Measurements from ENCODE around the gene BTBD10.
A peak's percentile ranks its signal among the peaks of the same experiment; 100 is the strongest.

The BTBD10 gene

DNA sequence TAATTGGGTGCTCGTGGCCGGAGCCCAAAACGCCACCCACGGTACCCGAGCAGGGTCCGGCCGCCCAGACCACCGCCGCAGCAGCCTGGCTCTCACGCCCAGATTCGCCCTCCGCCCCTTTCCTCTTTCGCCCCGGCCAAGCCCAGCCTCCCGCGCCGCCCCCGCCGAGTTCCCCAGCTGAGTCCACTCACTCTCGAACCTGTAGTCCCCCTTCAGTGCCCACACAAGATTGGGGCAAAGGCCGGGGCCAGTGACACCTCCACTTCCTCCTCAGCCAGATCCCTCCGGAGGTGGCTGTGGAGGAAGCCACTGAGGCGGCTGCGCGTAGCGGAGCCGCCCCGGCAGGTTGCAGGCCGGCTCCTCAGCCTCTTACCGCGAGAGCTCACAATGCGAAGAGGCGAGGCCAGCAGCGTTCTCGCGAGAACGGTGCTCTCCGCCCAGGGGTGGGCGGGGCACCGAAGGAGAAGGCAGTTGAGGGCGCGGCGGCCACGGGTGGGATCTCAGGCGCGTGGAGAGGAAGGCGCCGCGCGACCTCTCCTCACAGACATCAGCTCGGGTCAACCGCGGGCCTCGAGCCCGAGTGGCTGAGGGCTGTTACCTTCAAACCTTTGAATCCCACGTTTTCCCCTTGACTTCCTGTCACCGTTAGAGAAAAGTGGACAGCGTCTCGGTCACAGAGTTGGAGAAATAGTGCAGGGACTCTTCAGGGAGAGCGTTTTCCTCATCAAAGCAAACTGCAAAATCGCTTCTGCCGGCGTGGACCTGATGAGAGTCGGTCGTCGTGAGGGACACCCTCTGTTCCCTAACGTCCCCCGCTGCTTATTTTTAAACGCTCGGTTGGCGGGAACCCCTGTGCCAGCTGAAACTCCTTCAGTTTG is at the start of gene BTBD10:
TSS of gene BTBD10 (minus strand) at position 322 of the 878 bp plus-strand sequence. CDS start 18,098 bp downstream, outside the sequence.
- DNase-seq (ENCODE audit: low read depth) = peak; percentile 88

DNA sequence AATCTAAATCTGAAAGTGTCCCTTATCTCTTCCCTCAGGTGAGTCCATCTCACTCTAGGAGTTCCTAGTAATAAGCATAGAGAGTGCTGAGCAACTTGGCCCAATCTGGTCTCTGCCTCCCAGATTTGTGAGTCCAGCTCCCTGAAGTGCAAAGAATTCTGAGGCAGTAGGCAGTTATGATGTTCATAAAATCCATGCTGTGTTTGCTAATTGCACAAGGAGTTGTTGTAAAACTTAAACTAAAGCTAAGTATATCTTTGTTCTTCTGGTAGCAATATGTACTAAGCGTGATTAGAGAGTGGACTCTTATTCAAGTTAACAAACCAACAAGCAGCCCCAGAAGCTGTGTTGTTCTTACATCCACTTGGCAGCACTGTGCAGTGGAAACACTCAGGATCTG is 40.4 kb upstream of the BTBD10 start:
- DNase-seq (ENCODE audit: low read depth) = no peak

DNA sequence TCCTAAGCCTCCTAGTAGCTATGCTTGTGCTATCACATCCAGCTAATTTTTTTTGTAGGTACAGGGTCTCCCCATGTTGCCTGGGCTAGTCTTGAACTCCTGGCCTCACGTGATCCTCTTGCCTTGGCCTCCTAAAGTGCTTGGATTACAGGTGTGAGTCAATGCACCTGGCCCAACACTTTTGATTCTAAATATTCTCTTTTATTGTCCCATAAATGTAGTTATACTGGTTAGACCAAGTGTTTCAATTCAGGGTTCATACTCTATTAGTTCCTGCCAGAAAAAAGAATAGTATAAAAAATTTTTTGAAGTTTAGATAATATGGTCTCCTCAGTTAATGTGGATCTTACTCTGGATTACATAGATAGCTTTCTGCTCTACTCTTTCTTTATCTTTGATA is 39.5 kb upstream of the BTBD10 start:
- DNase-seq (ENCODE audit: low read depth) = no peak

DNA sequence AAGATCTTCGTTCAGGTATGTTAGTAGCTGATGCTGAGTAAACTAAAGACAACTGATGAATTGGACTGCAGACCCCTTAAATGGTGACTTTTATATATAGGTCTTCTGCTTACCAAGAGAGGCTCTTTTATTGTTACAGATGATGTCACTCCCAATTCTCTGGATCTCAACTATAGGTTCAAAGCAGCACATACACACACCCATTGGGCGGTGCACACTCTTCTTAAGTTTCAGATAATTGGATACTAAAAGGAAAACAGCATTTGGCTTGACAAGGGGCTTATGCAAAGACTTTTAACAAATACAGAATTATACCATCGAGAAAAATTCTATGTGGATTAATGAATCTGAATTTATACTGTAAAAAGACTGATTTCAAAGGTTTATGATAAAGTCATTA is 32.9 kb upstream of the BTBD10 start, which contains the start of gene PTH:
TSS of gene PTH (minus strand) at position 69 of the 400 bp plus-strand sequence. CDS start 3,142 bp downstream, outside the sequence.
- no peak for DNase-seq (ENCODE audit: low read depth)

DNA sequence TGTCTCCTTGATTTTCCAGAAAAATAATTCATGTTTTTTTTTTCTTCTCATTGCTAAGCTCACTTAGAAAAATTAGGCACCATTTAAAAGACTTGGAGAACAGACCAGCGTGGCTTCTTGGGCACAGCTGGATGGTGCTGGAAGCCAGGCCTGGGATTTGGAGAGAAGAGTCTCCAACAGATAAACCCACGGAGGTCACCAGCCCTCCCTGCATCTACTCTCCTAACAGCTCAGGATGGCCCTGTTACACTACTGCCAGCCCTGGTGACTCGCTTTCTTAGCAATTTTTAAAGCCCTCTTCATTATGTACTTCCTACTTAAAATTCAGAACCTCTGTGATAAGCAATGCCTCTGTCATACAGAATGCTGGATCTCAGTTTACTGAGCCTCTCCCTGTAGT is 31.0 kb upstream of the BTBD10 start:
- DNase-seq (ENCODE audit: low read depth) = no peak

DNA sequence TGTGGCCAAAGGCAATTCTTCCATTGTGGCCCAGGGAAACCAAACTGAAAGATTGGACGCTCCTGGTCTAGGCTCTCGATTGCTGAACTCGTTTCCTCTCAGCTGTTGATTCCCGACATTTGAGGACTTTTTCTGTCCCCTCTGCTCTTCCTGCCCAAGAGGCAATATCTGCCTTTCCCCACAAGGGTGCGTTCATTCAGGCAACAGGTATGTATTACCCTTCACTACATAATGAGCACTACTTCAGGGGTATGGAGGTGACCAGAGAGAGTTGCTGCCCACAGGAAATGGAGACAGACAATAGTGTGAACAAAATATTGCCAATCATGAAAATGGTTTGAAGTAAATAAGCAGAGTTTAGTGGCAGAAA is 24.6 kb upstream of the BTBD10 start:
- no peak for DNase-seq (ENCODE audit: low read depth)

DNA sequence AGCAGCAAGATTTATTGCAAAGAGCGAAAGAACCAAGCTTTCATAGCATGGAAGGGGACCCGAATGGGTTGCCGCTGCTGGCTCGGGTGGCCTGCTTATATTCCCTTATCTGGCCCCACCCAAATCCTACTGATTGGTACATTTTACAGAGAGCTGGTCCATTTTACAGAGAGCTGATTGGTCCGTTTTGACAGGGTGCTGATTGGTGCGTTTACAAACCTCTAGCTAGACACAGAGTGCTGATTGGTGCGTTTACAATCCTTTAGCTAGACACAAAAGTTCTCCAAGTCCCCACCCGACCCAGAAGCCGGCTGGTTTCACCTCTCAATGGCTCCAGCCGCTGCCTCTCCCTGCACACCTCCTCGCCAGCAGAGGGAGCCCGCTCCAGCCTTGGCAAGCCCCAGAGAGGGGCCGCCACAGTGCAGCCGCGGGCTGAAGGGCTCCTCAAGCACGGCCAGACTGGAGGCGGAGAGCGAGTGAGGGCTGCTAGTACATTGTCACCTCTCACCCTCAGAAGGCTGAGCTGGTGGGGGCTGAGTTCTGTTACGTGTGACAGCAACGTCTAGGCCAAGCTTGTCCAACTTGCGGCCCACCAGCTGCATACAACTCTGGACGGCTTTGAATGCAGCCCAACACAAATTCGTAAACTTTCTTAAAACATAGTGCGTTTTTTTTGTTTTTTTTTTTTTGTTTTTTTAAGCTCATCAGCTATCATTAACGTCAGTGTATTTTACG is 24.1 kb upstream of the BTBD10 start:
- DNase-seq (ENCODE audit: low read depth) = peak; percentile 49

DNA sequence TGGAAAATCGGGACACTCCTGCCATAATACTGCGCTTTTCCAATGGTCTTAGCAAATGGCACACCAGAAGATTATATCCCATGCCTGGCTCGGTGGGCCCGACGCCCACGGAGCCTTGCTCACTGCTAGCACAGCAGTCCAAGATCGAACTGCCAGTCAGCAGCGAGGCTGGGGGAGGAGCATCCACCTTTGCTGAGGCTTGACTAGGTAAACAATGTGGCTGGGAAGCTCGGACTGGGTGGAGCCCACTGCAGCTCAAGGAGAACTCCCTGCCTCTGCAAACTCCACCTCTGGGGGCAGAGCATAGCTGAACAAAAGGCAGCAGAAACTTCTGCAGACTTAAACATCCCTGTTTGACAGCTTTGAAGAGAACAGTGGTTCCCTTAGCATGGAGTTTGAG is 17.2 kb upstream of the BTBD10 start:
- DNase-seq (ENCODE audit: low read depth) = no peak

DNA sequence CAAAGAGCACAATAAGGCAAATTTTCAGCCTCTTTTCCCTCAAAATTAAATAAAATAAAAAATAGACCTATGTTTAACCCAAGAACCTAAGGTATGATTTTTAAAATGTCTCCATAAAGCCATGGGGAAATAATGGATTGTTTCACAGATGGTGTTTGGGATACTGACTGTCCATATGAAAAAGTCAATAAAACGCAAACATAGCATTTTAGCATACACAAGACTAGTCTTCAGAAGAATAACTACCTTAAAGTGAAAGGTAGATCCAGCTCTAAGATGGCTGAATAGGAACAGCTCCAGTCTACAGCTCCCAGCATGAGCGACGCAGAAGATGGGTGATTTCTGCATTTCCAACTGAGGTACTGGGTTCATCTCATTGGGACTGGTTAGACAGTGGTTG is 16.7 kb upstream of the BTBD10 start:
- no peak for DNase-seq (ENCODE audit: low read depth)

DNA sequence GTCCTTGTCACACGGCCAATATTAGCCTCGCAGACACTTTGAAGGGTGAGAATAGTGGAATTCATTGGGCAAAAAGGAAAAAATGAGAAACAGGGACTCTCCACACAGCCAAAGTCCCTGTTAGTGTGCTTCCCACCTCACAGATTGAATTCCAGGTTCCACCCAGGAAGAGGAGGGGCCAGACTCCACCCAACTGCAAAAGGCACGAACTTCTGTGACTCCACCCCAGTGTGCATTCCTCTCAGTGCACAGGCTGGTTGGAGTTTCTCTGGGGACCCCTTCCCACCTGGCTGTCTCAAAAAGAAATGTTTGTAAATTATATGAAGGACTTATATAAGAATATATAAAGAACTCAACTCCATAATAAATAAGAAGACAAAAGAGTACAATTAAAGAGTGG is 12.1 kb upstream of the BTBD10 start:
- DNase-seq (ENCODE audit: low read depth) = no peak

DNA sequence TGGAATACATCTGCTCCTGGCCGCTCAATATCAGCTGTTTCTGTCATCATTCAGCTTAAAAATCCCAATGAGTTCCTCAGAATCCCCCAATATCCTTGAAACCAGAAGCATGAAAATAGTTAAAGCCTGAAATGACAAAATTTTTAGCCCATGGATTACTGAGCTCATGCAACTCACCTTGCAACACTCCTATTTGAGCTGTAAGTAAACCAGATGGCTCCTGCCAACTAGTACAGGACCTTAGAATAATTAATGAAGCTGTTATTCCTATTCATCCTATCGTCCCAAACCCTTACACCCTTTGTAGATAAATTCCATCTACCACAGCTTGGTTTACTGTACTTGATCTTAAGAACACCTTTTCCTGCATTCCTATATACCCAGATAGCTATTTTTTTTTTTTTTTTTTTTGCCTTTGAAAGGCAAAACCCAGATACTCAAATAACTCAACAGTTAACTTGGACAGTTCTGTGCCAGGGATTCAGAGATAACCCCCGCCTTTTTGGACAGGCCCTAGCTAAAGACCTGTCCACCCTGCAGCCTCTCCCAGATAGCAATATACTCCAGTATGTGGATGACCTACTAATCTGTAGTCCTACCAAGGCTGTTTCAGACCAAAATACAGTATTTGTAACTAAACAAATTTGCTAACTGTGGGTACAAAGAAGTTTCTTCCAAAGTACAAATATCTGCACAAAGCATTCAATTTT is 10.1 kb upstream of the BTBD10 start:
- no peak for DNase-seq (ENCODE audit: low read depth)

DNA sequence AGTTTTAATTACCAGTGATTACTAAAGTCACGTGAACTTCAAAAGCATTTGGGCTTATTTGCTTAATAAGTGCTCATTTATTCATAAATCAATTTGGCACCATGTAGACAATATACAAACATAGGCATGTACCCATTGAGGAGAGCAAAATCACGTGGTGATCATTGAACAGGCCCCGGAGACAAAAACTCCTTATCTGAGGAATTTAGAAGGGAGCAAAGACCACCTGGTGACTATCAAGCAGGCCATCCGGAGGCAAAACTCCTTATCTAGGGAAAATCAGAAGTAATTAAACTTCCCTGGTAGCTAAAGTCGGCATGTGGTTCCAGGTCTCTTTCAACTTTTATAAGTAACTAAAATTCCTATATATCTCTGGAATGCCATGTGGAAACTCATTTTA is 5.7 kb upstream of the BTBD10 start:
- DNase-seq (ENCODE audit: low read depth) = no peak

DNA sequence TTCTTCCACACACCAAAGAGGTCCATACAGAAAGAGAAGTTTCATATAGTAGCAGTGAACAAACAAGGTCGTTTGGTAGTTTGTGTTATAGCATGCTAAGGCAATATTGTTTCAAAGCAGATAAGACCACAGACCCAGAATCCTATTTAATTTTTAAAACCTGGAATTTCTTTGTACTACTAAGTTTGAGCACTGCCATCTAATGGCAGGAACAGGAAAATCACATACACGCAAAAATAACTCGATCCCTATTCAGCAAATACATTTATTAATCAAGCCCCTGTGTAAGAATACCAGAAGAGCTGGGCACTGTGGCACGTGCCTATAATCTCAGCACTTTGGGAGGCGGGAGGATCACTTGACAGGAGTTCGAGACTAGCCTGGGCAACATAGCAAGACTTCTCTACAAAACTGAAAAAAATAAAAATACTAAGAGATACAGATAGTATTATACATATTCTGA is 2.9 kb upstream of the BTBD10 start:
- DNase-seq (ENCODE audit: low read depth) = no peak

DNA sequence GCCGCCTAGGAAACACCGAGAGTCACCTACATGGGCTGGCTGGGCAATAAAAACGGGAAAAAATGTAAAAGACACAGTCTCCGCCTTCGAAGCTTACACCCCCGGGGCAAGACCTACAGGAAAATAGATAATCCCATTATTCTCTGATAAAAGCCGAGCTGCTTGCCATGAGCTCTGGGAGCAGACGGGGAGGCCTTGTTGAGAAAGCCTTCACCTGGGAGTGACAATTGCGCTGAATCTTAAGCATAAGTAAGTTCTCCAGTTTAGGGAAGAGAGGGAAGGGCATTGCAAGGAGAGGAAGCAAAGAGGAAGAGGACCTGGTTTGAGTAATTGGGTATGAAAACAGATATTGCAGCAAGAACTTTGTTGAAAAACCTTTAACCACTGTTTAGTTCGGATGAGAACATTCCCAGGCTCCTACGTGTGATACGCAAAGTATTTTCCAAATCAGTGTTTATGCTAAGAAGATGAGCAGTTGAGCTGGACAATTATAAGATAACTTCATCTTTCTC is 813 bp upstream of the BTBD10 start:
- no peak for DNase-seq (ENCODE audit: low read depth)

DNA sequence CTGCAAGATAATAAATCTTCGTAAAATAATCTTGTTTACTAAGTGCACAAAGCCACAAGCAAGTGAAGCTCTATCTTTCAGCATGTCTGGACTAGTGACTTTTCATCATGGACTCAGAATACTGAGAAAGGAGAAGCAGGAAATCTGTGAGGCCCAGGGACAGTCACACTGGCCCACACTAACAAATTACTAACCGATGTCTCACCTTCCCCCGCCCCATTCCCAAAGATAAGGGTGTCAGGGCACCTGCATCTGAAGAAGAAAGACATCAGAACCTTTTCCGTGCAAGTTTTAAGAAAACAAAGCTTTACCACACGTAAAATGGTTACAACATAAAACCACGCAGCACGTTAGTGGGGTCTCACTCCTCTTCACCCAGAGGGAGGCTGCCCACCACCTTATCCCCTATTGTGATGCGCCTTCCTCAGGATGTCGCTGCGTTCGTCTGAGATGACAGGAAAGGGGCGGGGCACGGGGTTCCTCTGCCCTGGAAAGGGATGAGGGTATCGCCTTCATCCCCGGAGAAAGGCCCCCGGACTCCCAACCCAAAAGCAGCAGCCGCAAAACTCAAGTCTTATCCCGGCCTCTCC is 616 bp downstream of the BTBD10 start:
- peak; percentile 35 for DNase-seq (ENCODE audit: low read depth)

DNA sequence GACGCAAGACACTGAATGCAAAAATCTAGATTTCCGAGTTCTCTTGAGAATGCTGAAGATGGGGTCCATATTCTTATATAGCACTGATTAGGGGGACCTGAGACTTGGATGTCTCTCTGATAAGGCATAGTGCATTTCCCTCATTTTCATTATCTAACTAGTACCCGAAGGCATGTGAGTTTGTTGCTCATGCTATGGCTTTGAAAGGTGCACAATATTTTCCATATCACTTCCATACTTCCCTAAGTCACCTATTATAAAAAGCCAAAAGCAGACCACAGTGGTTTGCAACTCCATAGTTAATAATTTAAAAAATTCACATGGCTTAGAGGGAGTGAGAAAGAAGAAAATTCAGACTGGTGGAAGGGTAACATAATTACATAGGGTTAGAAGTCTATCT is 1.7 kb downstream of the BTBD10 start:
- DNase-seq (ENCODE audit: low read depth) = no peak

DNA sequence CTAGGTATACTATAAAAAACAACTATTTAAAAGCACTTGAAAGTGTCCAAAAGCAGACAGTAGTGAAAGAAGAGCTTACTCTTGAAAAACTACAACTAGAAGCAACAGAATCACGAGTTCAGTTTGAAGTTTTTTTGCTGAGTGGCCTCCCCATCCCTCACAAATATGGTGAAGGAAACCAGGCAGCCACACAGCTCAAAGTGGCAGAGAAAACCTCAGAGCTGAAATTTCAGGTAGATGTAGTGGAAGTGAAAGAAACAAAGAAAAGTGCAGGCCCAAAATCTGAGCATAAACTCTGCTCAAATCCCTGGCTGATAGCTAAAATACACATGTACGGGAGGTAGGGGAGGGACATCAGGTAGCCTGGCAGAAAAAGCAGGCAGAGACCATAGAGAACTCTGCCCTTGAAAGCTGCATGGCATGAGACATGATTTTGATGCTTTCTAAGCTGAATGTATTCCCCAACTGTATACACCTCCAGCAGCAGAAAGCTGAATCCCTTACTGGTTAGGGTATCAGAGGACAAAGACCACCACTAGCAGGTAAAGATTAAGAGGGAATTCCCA is 12.1 kb downstream of the BTBD10 start:
- no peak for DNase-seq (ENCODE audit: low read depth)

DNA sequence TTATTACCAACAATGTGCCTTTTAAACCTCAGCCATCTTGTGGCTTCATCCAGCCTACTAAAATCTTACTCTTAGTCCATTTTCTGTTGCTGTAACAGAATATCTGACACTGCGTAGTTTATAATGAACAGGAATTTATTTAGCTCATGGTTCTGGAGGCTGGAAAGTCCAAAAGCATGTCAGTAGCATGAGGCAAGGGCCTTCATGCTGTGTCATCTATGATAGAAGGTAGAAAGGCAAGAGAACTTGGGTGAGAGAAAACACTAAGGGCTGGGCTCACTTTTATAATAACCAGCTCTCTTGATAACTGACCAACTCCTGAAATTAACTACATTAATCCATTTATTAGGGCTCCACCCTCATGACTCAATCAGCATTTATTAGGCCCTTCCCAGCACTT is 13.5 kb downstream of the BTBD10 start:
- no peak for DNase-seq (ENCODE audit: low read depth)

DNA sequence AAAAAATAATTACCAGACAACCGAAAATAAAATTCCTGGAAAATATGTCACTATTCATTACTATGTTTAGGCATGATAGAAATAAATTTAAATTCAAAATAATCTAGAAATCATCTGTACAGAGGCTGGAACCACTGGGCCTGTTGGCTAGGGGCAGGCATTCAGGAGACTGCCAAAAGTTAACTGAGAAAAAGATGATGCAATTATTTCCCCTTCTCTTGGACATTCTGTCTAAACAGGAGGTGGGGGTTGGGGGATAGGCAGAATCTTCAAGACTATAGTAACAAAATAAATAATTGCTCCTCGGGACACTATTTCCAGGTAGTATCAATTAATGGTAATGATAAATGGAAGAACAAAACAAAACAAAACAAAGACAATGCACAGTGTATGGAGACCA is 14.1 kb downstream of the BTBD10 start:
- DNase-seq (ENCODE audit: low read depth) = no peak

DNA sequence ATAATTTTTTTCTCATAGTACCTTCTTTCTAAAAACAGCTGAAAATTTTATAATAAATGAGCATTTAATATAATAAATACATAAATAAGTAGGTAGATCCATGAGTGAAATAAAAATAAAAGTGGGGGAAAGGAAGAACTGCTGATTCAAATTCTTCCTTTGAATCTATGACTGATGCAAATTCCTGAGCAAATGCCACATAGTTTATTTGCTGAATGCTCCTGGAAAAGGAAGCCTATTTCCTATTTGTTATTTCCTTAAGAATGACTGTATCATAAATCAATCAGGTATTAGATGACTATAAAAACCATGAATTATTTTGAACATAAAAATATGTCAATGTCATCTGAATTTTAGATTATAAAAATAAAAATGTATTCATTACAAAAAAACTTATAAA is 16.6 kb downstream of the BTBD10 start:
- DNase-seq (ENCODE audit: low read depth) = no peak

DNA sequence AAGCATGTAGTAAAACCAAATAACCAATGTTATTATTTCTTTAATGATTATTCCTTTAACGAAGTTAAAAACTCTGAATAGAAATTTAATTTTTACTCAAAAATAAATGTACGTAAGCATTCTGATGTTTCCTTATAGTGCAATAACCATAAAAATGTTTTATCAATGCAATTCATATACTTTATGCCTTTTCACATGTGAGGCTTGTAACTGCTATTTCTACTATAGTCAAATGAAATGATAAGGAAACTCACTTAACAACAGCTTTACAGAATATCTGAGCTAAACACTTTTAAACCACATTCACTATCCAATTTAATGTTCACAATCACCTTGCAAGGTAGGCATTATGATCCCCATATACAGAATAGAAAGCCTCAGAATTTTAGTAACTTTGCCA is 17.4 kb downstream of the BTBD10 start:
- DNase-seq (ENCODE audit: low read depth) = no peak

All from activated T-helper 9 cell treated with anti-CD3 and anti-CD28 coated beads, Interleukin-2, amount 50 U/mL, for 16 hours (primary cell).